ENCODE results near the gene STAC3.
A peak's percentile ranks its signal among the peaks of the same experiment; 100 is the strongest.

STAC3 gene

DNA sequence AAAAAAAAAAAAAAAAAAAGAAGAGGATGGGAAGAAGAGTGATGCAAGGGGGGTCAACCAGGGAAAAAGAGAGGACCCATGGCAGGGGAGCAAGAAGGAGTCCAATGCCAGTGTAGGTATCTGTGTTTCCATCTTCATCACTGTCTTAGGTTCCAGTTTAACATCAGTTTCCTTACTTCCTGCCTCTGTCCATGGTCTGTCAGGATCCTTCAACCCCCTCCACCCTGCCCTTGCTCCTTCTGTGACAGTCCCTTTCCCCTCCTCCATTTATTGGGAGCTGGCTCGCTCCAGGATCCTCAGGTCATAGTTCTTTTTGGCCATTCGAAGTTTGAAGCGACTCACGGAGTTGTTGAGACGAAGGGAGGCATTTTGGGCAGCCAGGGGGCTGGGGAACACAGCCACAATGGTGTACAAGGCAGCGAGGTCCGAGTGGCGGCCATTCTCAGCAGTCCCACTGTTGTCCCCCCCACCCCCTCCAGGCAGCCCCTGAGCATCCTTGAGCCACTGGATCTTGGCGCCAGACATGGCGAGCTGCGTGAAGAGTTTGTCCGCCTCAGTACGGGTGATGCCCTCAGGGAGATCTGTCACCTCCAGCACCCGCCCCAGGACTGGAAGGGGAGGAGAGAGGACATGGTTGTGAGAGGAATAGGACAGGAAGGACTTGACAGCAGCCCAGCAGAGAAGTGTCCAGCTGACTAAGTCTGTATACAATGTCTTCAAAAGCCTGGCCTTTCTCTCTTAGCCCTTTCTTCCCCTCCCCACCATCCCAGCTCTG, 3.7 kb upstream of the STAC3 start:
- DNase-seq (ENCODE audit: low read depth in 2 of 2), result no peak

DNA sequence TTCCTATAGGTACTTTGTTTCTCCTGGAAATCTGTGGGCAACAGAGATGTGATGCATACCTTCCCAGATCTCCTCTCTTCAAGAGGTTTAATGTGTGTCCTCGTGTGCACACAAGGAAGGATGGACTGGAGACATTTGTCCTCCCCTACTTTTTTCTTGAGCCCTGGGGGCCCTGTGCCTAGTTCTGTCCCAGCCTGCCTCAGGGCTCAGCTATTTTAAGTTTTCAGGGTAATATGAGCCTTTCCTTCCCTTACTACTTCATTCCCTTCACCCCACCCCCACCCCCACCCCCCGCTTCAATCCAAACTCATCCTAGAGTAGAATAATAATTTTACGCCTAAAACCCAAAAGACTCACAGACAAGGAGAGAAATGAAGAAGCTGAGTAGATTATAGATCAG, 446 bp downstream of the STAC3 start:
- DNase-seq (ENCODE audit: low read depth in 2 of 2), result no peak

DNA sequence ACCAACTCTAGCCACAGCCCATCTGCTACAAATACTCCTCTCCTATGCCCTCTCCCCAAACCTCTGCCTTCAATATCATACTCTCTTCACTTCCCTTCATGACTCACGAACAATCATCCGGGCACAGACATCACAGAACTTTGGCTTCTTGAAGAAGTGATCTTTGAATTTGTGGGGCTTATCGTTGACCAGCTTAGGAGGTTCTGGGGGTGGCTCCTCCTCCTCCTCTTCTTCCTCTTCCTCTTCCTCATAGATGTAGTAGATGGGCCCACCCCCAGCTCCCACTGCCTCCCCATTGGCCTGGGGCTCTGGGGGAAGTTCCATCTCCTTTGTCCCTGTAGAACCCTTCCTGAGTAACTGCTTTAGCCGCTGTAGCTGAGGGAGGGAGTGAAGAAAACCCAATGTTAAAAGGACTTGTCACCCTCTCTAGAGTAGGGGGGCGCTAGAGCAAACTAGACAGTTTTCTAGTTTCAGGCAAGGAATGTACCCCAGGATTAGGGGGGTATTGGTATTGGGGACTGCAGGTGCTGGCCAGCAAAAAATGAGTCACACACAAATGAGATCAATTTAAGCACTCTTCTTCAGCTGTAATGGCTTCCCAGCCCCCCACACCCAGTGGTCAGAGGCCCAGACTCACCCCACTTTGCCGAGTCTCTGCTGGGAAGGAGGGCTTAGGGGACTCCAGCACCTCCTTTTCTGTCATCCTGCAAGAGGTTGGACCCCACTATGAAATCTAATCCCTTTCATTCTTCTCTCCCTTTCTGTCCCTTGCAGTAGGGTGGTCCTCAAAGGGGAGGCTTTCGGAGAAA, 1.8 kb downstream of the STAC3 start:
- DNase-seq (ENCODE audit: low read depth in 2 of 2), result no peak

DNA sequence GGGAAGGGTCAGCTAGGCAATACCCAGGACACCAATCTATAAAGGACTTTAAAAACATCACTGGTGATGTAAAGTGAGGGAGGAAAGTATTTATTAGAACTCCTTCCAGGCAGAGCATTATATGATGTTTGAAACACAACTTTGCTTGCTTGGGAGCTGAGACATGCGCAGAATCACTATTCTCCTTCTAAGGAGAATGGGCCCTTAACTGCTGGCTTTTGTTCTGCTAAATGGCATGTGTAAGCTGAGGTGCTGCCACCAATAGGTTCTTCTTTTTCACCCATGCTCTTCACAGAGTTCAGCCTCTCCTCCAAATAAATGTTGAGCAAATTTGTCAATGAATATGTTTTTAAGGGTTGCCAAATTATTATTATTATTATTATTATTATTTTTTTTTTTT, 3.9 kb downstream of the STAC3 start:
- DNase-seq (ENCODE audit: low read depth in 2 of 2), result no peak

DNA sequence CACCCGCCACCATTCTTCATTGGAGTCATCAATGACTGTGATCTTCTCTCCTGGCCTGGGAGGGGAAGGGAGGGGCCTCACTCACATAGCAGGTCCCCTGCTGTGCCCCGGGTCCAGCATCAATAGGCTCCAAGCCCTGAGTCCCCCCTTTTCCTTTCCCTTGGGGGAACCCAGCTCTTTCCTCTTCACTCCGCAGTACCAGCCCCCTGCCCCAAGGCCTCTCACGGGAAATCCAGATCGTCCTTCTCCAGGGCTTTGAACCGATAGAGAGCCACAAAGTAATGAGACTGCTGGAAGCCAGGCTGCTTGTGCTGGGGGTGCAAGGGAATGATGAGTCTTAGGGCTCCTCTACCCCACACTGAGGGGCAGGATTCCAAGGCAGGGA, 6.7 kb downstream of the STAC3 start:
- DNase-seq (ENCODE audit: low read depth in 2 of 2), result no peak

- peak; percentile 52 to 68 for DNase-seq (ENCODE audit: low read depth in 2 of 2)
Observed at GRCh38 chr12:57243521-57244311, 7.3 kb downstream of the STAC3 start.

DNA sequence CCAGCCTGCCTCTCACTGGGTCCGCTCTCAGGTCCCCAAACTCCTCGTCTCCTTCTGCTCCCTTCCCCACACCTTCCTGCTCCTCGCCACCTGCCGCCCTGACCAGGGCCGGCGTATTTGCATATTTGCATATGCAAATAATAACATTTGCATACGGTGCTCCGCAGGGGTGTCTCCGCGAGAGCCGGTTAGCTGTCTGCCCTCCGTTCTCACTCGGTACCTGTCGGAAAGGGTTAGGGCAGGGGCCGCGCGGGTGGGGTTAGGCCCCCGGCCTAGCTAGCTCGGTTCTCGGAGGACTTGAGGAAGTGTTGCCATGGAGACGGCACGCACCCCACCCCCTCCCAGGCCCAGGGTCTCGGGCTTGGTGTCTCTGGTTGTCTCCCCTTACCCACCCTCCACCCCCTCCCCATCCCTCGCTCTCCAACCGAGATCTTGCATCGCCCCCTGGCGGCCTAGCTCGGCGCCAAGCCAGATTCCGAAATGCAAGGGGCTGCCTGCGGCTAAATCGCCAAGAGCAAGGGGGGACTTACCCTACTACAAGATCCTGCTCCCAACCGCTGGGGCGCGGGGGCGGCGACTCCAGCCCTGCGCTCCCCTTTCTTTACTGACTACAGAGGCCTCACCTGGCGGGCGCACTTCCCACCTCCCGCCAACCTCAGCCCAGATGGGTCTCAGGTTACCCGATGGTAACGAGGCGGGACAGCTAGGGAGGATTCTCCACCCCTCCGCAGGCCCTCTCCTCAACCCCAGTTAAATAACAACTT, 8.1 kb downstream of the STAC3 start:
- DNase-seq (ENCODE audit: low read depth in 2 of 2), result peak in 1 of 2 donors; percentile 52

GRCh38 chr12:57242329-57242690, 8.7 kb downstream of the STAC3 start:
- DNase-seq (ENCODE audit: low read depth in 2 of 2), result no peak

DNA sequence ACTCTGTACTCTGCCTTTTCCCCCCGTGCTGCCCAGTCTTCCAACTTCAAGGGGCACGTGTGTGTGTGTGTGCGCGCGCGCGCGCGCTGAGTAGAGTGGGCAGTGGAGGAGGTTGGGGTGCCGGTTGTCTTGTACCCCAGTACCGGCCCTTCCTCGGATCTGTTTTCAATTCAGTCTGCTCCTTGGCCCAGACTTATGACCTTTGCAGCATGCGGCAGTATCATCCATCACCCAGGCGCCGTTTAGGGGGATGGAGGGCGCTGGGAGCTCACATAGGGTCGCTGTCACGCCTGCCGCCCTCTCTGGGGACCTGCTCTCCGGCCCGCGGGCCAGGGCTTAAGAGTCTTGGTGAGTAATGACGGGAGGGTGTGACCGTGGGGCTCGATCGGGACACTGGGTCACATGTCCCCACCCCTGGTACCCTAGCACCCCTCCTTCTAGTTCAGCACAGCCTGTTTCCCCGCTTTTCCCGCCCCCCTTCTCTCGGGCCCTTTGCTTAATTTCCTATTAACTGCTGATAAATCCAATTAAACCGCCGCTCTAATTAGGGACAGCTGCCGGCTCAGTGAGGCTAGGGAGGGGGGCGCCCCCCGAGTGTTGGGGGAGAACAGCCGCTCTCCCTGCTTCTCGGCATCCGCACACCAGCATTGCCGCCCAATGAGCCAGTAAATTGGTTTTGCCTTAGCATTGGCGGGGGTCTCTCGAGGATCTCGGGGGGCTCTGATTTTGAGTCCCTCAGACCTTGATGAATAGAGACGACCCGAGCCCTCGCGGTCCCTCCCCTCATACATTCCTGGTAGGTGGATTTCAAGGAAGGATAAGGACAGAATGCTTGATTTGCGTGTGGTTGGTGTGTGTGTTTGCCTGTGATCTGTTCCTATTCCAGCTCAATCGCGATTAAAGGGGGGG, 9.3 kb downstream of the STAC3 start:
- no peak for DNase-seq (ENCODE audit: low read depth in 2 of 2)

GRCh38 chr12:57240926-57241401, 10.0 kb downstream of the STAC3 start:
- no peak for DNase-seq (ENCODE audit: low read depth in 2 of 2)

- DNase-seq (ENCODE audit: low read depth in 2 of 2), result peak in 1 of 2 donors; percentile 43
Observed at GRCh38 chr12:57240066-57240921, 10.7 kb downstream of the STAC3 start.

- DNase-seq (ENCODE audit: low read depth in 2 of 2), result no peak
Observed at GRCh38 chr12:57239587-57240065, 11.4 kb downstream of the STAC3 start.

DNA sequence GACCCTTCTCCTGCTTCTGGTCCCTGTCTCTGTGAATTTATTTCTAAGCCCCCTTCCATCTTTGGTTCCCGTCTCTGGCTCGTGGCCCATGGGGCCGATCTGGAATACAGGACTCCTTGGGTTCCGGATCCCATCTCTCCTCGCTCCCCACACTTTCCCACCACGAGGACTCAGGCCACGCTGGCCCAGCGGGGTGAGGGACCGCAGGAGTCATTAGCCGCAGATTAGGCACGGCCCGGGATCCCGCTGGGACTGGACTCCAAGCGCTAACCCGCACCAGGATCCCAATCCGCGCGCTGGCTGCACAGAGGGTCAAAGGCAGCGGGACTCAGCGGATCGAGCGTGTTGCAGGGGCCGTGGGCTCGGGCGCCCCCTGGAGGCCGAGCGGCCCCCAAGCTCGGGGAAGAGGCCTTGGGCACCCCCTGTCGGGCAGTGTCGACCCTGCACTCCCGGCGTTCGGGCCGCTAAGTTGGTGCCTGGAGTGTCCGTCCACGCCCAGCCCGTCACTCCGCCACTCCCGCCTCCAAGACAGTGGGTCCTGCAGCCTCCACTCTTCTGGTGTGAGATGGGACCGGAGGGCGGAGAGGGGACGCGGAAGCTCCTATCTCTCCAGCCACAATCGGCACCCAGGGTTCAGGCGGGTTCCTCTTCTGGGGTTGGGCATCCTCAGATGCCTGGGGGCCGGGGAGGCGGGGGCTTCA, 12.0 kb downstream of the STAC3 start:
- DNase-seq (ENCODE audit: low read depth in 2 of 2), result peak; percentile 65 to 75

DNA sequence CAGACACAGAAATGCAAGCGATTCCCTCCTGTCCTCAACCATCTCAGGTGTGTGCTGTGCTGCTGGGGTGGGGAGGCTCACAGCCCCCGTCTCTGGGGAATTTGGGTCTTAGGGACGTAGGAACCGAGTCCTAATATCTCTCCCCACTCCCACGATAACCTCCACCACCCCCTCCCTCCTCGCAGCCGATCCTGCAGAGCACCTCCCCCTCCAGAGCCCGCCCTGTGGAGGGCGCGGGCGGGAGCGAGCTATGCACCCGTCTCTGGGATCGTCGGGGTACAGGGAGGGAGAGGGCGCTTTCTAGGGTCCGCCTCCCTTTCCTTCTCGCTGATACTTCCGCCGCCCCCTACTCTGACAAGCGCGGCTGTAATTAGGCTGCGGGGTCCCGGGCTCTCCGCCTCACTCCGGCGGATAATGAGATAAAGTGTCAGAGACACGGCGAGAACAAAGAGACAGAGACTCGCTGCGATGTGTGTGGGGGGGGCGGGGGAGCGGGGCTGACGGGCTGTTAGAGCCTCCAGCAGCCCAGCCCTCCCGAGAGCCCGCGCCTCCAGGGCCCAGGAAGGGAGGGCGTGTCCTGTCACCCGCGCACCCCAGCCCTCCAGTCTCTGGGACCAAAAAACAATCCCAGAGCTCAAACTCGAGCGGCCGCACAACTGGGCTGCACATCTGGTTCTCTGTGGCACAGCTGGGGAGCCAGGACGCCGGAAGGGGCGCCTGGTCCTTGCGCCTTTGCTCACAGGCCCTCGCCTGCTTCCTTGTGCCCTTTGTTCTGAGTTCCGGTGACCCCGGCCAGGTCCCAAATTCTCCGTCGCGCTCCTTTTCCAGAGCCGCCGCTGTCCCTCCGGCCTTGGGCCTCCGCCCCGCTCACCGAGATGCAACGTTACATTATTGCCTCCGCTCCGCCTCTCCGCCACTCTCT, 12.8 kb downstream of the STAC3 start:
- DNase-seq (ENCODE audit: low read depth in 2 of 2), result no peak

DNA sequence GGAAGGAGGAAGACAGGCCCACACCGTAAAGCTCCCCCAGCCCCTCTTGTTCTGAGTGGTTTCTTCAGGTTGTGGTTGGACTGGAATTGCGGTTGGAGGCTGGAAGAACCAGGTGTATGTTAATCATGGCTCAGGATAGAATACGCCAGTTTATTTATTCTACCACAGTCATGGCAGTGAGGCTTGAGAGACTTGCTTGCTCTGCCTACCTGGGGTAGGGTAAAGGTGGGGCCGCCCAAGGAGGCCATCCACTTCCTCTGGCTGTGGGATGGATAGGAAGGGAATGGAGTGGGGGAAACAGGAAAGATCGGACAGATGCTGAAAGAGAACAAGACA, 13.4 kb downstream of the STAC3 start:
- DNase-seq (ENCODE audit: low read depth in 2 of 2), result no peak

DNA sequence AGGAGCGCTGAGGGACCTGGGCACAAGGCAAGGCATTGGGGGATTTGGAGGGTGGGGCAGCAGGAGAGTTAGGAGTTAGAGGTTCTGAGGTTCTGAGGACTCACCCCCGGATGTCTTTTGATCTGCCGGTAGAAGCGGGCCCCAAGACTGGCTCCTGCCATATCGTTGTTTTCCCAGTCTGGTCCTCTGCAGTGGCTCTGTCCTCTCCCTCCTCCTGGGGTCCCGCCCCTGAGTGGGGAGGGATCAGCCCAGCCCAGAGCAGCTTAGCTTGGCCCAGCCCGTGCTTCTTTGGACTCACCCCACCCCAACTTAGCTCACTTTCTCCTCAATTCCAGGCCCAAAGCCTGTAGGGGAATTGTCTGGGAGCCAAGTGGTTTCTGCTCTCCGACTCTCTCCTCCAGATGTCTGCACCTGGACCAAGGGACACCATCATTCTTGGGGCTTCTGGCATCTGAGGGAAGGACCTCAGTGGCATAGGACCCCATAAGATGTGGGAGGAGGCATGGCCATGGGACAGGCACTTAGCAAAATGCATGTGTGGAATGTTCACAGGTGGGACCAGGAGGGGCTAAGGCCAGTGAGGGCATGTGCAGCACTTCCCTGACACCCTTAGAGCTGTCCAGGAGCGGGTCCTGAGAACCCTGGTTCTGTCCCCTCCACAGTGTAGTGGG, 13.9 kb downstream of the STAC3 start:
- no peak for DNase-seq (ENCODE audit: low read depth in 2 of 2)

Measured in stimulated activated CD8-positive, alpha-beta memory T cell treated with anti-CD3 and anti-CD28 coated beads, Interleukin-7, amount 100 ng/mL, for 1 hour (primary cell).